K562 (cell line): Measurements from ENCODE around the gene OR1J1.

Experiments used
- ARID2 ChIP-seq: fragments of 450-650 bp; IDR thresholded peaks from 2 replicates; pipeline ENCODE4 v1.6.1; 2017; ENCODE audit warnings: antibody characterized with exemption, mild to moderate bottlenecking
- CHD2 ChIP-seq: IDR thresholded peaks from 2 replicates; pipeline ENCODE4 v1.6.1; 2011; ENCODE audit warnings: low read depth, low read length
- KLF16 ChIP-seq: IDR thresholded peaks from 2 replicates; pipeline ENCODE4 v1.6.1; 2016; ENCODE audit warnings: antibody characterized with exemption
- MLX ChIP-seq, 2 experiments: fragments of 450-650 bp in 1 of 2; sonication (generic) in 1 of 2; formaldehyde crosslinking; conservative IDR thresholded peaks; 2 replicates each; pipeline versions ENCODE4 v1.4.0 to v1.8.1; 2020 to 2022; ENCODE audit warnings: mild to moderate bottlenecking in 1 of 2, missing genetic modification reagents in 1 of 2
- NFE2L1 ChIP-seq: fragments of 450-650 bp; IDR thresholded peaks from 2 replicates; pipeline ENCODE4 v1.6.1; 2016; ENCODE audit warnings: missing genetic modification characterization, low read depth, mild to moderate bottlenecking, missing compliant biosample characterization, moderate library complexity, borderline replicate concordance
- TF ChIP-seq, protein P1 (sequence below): fragments of 250-450 bp; sonication (Bioruptor Pico); IDR thresholded peaks from 2 replicates; pipeline ENCODE4 v1.4.0; 2020; ENCODE audit warnings: mild to moderate bottlenecking, moderate library complexity
- TF ChIP-seq, protein P2 (sequence below): fragments of 250-450 bp; sonication (Bioruptor Pico); IDR thresholded peaks from 2 replicates; pipeline ENCODE4 v1.5.0; 2020; ENCODE audit warnings: mild to moderate bottlenecking
- TF ChIP-seq, protein P3 (sequence below), 3 experiments: IDR thresholded peaks in 2 of 3; conservative IDR thresholded peaks in 1 of 3; 2 replicates each; pipeline ENCODE4 v1.5.1; 2011 to 2012; ENCODE audit warnings: low read length in 3 of 3, mild to moderate bottlenecking in 3 of 3, control low read depth in 2 of 3, improper control_type of control experiment in 1 of 3, inconsistent platforms in 1 of 3, low read depth in 1 of 3, mixed read lengths in 1 of 3, moderate library complexity in 1 of 3; ENCODE audit not compliant: insufficient read depth in 2 of 3

- TF ChIP-seq KLF16 (no peak), MLX (CRISPR knock-in tag; conservative IDR thresholded peaks at IDR 0.05) (no peak), NFE2L1 (tag) (no peak), CHD2 (no peak), ARID2 (no peak)
- TF ChIP-seq, protein P1, sequence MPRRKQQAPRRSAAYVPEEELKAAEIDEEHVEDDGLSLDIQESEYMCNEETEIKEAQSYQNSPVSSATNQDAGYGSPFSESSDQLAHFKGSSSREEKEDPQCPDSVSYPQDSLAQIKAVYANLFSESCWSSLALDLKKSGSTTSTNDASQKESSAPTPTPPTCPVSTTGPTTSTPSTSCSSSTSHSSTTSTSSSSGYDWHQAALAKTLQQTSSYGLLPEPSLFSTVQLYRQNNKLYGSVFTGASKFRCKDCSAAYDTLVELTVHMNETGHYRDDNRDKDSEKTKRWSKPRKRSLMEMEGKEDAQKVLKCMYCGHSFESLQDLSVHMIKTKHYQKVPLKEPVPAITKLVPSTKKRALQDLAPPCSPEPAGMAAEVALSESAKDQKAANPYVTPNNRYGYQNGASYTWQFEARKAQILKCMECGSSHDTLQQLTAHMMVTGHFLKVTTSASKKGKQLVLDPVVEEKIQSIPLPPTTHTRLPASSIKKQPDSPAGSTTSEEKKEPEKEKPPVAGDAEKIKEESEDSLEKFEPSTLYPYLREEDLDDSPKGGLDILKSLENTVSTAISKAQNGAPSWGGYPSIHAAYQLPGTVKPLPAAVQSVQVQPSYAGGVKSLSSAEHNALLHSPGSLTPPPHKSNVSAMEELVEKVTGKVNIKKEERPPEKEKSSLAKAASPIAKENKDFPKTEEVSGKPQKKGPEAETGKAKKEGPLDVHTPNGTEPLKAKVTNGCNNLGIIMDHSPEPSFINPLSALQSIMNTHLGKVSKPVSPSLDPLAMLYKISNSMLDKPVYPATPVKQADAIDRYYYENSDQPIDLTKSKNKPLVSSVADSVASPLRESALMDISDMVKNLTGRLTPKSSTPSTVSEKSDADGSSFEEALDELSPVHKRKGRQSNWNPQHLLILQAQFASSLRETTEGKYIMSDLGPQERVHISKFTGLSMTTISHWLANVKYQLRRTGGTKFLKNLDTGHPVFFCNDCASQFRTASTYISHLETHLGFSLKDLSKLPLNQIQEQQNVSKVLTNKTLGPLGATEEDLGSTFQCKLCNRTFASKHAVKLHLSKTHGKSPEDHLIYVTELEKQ (CRISPR knock-in tag) = no peak
- TF ChIP-seq, protein P2, sequence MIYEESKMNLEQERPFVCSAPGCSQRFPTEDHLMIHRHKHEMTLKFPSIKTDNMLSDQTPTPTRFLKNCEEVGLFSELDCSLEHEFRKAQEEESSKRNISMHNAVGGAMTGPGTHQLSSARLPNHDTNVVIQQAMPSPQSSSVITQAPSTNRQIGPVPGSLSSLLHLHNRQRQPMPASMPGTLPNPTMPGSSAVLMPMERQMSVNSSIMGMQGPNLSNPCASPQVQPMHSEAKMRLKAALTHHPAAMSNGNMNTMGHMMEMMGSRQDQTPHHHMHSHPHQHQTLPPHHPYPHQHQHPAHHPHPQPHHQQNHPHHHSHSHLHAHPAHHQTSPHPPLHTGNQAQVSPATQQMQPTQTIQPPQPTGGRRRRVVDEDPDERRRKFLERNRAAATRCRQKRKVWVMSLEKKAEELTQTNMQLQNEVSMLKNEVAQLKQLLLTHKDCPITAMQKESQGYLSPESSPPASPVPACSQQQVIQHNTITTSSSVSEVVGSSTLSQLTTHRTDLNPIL (CRISPR knock-in tag) = no peak
- TF ChIP-seq, protein P3, sequence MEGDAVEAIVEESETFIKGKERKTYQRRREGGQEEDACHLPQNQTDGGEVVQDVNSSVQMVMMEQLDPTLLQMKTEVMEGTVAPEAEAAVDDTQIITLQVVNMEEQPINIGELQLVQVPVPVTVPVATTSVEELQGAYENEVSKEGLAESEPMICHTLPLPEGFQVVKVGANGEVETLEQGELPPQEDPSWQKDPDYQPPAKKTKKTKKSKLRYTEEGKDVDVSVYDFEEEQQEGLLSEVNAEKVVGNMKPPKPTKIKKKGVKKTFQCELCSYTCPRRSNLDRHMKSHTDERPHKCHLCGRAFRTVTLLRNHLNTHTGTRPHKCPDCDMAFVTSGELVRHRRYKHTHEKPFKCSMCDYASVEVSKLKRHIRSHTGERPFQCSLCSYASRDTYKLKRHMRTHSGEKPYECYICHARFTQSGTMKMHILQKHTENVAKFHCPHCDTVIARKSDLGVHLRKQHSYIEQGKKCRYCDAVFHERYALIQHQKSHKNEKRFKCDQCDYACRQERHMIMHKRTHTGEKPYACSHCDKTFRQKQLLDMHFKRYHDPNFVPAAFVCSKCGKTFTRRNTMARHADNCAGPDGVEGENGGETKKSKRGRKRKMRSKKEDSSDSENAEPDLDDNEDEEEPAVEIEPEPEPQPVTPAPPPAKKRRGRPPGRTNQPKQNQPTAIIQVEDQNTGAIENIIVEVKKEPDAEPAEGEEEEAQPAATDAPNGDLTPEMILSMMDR (IDR thresholded peaks at IDR 0.05 in 2 of 3, conservative IDR thresholded peaks at IDR 0.05 in 1 of 3; ENCODE audit: insufficient read depth in 2 of 3, low read depth in 1 of 3, low read length in 3 of 3) = no peak
Observed at GRCh38 chr9:122442568-122442967, 35.2 kb downstream of the OR1J1 start.
